Activated CD8-positive, alpha-beta memory T cell treated with anti-CD3 and anti-CD28 coated beads, Interleukin-2, amount 50 U/mL, for 24 hours (primary cell): ENCODE results near the gene APCDD1.
"Not testable (repeated sequence)": the region's sequence is repeated elsewhere in the genome, so short reads cannot be mapped to it uniquely, and the experiment has no call there.

Source experiments
- DNase-seq: peaks from one replicate; pipeline ENCODE4 v3.0.0-alpha.2; 2020; ENCODE audit errors: extremely low read depth

APCDD1 gene

DNA sequence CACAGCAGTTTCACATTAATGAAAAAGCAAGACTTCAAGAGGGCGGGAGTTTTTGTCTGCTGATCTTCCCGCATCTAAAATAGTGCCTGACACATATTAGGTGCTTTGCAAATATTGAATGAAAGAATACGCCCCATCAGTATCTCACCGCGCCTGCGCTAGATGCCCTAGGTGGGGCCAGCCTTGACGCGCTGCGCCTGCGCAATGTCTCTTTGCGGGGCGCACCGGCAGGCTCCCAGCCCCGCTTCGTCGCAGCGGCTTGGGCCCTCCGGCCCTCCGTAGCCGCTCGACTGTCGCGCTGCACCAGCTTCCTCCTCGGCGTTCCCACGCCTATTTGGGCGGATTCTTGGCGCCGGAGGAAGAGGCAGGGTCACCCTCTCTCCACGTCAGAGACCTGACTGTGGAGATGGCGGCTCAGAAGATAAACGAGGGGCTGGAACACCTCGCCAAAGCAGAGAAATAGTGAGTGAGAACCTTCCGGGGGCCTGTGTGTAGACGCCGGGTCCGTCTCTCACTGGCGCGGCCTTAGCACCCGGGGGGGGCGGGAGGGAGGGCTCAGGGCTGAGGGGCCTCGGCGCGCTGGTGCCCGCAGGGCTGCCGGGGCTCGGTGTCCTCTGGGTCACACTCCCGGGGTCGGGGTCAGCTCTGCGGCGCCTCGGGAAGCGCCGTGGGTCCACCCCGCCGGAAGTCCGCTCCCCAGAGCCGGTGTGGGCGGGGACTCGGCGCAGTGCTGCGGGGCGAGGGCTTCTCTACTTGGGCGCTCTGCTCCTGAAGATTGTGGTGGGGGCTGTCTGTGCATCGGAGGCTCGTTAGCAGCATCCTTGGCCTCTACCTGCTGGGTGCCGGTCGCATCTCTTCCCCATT, 71.5 kb downstream of the APCDD1 start, which contains the start of gene NAPG:
Gene NAPG, plus strand, starts transcription at position 331 of the 864 bp plus-strand sequence. Its CDS starts 76 bp downstream, at position 407.
- peak; percentile 69 for DNase-seq

DNA sequence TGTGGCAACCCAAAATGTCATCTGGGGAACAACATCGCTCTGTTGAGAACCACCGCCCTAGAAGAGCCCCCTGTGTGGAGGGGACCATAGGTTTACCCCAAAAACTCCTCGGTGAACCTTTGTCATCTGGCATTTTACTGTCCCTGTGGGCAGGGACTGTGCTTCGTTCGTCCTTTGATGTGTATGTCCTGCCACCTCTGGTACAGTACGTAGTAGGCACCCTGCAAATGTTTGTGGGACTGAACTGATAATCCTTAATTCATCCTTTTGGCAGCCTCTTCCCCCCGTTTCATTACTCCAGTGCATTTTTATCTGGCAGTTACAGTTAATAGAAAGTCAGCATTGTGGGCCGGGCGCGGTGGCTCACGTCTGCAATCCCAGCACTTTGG, 72.1 kb downstream of the APCDD1 start:
- DNase-seq: no peak

DNA sequence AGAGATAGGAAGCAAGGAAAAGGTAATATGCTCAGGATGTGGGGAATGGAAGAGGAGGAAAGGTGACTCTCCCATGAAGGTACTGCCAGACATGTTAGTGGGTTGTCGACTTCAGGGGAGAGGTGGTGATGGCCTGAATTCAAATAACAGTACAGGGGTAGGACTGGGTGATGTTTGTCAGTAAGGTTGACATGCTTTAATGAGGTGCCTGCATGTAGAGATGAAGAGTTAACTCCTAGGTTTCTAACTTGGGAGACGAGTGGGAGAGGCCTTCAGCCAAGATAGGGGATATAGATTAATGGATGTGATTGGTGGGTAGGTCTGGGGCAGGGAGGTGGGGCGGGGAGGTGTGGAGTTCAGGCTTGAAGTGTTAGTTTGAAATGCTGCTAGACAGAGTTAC, 74.0 kb downstream of the APCDD1 start:
- DNase-seq: no peak

DNA sequence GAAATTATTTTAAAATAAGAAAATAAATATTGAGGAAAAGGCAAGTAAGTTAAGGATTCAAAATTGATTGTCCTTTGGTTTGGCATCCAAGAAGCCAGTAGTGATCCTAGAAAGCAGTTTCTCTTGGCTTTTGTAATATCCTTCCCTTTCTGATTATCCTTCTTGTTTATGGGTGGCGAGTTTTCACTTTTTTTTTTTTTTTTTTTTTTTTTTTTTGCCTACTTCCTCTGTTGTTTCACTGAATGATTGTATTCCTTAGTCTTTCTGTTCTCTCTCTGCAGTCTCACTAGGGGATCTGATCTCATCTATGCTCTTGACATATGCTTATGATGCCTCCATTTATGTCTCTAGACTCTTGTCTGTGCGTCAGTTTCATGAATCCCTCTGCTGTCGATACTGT, 75.6 kb downstream of the APCDD1 start:
- DNase-seq: no peak

DNA sequence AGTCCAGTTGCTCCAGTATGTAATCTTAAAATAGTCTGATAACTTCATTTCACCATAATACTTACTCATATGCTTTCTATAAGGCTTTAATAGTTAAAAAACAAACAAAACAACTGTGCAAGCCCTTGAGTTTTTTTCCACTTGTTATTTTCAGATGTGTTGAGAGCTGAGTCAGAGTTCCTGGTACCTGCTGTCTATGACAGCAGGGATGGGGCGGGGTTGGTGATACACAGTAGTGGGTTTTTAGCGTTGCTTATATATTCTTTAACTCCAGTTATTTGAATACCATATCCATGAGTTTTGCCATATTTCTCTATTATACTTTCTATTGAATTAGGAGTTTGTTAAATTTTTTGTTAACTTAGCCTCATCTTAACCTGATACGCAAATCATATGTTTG, 76.4 kb downstream of the APCDD1 start:
- DNase-seq: no peak

DNA sequence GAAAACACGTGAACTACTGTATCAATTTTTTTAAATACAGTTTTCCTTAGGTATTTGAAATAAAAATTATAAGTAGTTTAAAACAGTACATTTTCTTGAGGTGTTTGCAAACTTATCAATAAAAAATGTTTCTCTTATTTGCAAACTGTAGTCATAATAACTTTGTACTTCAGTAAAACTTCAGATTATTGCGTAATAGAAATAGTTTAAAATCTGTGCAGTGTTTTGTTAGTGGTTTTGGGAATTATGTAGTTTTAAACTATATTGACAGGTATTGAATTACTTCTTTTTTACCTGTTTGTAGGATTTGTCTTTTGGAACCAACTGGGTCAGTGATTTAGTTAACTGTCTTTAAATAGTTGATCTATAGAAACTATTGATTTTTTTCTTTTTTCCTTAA, 78.7 kb downstream of the APCDD1 start:
- DNase-seq: no peak

DNA sequence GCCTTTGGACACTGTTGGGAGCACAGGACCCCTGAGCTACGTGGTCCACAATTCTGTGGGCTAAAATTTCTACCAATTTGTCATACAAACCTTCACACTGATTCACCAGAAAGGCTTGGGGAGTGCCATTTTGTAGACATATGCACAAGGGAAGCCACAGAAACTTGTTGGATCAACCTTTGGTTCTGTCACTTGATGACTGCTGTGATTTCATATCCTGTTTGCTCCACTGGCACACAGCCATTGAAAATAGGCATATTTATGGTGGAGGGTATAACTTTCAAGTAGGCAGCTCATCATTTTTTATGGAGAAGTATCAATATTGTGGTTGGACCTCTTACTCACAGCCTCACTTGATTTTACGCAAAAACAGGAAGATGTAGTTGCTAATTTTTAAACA, 81.8 kb downstream of the APCDD1 start:
- no peak for DNase-seq

DNA sequence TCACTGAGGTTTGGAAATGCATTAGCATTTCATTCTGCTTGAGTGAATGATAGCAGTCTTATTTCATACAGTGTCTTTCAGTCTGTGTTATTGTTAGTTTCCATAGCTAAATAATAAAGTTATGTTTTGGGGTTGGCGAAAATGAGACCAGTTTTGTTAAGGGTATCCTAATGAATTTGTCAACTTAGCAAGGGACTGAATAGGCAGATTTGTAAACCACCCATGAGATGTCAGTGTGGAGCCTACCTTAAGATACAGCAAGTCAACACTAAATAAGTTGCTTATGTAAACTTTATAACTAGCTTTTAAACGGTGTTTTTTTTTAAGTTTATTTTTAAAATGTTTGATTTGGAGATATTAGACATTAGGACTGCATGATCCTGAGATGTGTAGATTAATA, 83.3 kb downstream of the APCDD1 start:
- DNase-seq: no peak

DNA sequence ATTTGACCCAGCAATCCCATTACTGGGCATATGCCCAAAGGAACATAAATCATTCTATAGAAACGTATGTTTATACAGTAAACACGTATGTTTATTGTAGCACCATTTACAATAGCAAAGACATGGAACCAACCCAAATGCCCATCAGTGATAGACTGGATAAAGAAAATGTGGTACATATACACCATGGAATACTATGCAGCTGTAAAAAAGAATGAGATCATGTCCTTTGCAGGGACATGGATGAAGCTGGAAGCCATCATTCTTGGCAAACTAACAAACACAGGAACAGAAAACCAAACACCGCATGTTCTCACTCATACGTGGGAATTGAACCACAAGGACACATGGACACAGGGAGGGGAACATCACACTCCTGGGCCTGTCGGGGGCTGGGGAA, 84.7 kb downstream of the APCDD1 start:
- DNase-seq: not testable (repeated sequence)
